Breast epithelium (tissue), 4 donors: ENCODE data around the gene TBC1D1. TPM values are rescaled to one million over a fixed set of nuclear protein-coding genes. Genes with fewer than 3 reads are reported as not detected.

Experiments
- DNase-seq, 2 donors: peaks; one replicate each; pipeline ENCODE4 v3.0.0-alpha.2; 2019; ENCODE audit warnings: low spot score in 2 of 2
- H3K27ac ChIP-seq, 2 donors: fragments of 200-600 bp; sonication (generic) in 1 of 2; one replicate each; pipeline ENCODE4 v1.5.1; 2016 to 2019; ENCODE audit warnings: mild to moderate bottlenecking in 1 of 2
- H3K27me3 ChIP-seq, 2 donors: fragments of 200-600 bp; sonication (generic) in 1 of 2; one replicate each; pipeline versions ENCODE4 v1.5.1 to v1.6.0; 2017 to 2019; ENCODE audit warnings: control low read depth in 1 of 2, mild to moderate bottlenecking in 1 of 2
- H3K36me3 ChIP-seq: fragments of 200-600 bp; one replicate; pipeline ENCODE4 v1.5.1; 2019
- H3K4me1 ChIP-seq, 2 donors: fragments of 200-600 bp; sonication (generic); one replicate each; pipeline ENCODE4 v1.5.1; 2016 to 2019; ENCODE audit warnings: control low read depth in 1 of 2
- H3K4me3 ChIP-seq, 3 donors: fragments of 200-600 bp; sonication (generic); 1 replicate in 2 of 3; 2 replicates in 1 of 3; pipeline ENCODE4 v1.5.1; 2016 to 2019; ENCODE audit warnings: mild to moderate bottlenecking in 3 of 3, moderate library complexity in 2 of 3
- H3K9me3 ChIP-seq, 2 donors: fragments of 200-600 bp; sonication (generic) in 1 of 2; one replicate each; pipeline ENCODE4 v1.5.1; 2016 to 2019; ENCODE audit warnings: control low read depth in 1 of 2
- POLR2A ChIP-seq: fragments of 450-650 bp; IDR thresholded peaks from one replicate; pipeline ENCODE4 v1.6.1; 2016; ENCODE audit warnings: antibody characterized with exemption, mild to moderate bottlenecking, moderate library complexity
- POLR2AphosphoS5 ChIP-seq, 3 donors: sonication (generic); formaldehyde crosslinking; IDR thresholded peaks; one replicate each; pipeline ENCODE4 v1.6.1; 2017; ENCODE audit warnings: antibody characterized with exemption in 3 of 3
- intact Hi-C: fragments of 100-400 bp; cut with DNase I; formaldehyde crosslinking; loops from one replicate; pipeline ENCODE4 v1.15.1; 2023; ENCODE audit warnings: low total_unique reads
- total RNA-seq, 3 donors: library from RNA; depleted of rRNA; stranded (reverse); fragments of >200 nt; gene quantifications; one replicate each; pipeline ENCODE4 v1.1.0, GENCODE V29; 2016
- TF ChIP-seq, protein P1 (sequence below), 3 donors: fragments of 450-650 bp; IDR thresholded peaks; one replicate each; pipeline ENCODE4 v1.5.1; 2016 to 2017; ENCODE audit warnings: antibody characterized with exemption in 3 of 3, mild to moderate bottlenecking in 3 of 3, moderate library complexity in 3 of 3

The TBC1D1 gene
- total RNA-seq, 3 donors from 2014 or later, result 55.2 to 80.9 (median 63.9) TPM

GRCh38 chr4:38030023-38030422 lies 139.1 kb downstream of the TBC1D1 start:
- H3K4me3 ChIP-seq, result no peak overlapping the region
- intact Hi-C loops, result no loop called here
- H3K36me3 ChIP-seq, result no peaks in the 10 kb centered on the region
- H3K27ac ChIP-seq, result peak overlapping the region in 1 of 2 donors; percentile 55
- H3K27me3 ChIP-seq, result no peaks in the 10 kb centered on the region
- H3K9me3 ChIP-seq, result no peaks in the 10 kb centered on the region
- no peak for DNase-seq
- no peaks in the 10 kb centered on the region for H3K4me1 ChIP-seq
- TF ChIP-seq, protein P1, sequence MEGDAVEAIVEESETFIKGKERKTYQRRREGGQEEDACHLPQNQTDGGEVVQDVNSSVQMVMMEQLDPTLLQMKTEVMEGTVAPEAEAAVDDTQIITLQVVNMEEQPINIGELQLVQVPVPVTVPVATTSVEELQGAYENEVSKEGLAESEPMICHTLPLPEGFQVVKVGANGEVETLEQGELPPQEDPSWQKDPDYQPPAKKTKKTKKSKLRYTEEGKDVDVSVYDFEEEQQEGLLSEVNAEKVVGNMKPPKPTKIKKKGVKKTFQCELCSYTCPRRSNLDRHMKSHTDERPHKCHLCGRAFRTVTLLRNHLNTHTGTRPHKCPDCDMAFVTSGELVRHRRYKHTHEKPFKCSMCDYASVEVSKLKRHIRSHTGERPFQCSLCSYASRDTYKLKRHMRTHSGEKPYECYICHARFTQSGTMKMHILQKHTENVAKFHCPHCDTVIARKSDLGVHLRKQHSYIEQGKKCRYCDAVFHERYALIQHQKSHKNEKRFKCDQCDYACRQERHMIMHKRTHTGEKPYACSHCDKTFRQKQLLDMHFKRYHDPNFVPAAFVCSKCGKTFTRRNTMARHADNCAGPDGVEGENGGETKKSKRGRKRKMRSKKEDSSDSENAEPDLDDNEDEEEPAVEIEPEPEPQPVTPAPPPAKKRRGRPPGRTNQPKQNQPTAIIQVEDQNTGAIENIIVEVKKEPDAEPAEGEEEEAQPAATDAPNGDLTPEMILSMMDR (IDR thresholded peaks at IDR 0.05), result no peak
- no peak for TF ChIP-seq POLR2AphosphoS5 (IDR thresholded peaks at IDR 0.05)
- no peak for TF ChIP-seq POLR2A

- DNase-seq, result no peak
- Histone ChIP-seq H3K27me3 (no peaks in the 10 kb centered on the region), H3K36me3 (no peaks in the 10 kb centered on the region), H3K27ac (no peak overlapping the region), H3K4me1 (no peaks in the 10 kb centered on the region), H3K9me3 (no peaks in the 10 kb centered on the region), H3K4me3 (no peak overlapping the region)
- intact Hi-C loops, result no loop called here
- TF ChIP-seq, protein P1 (IDR thresholded peaks at IDR 0.05), result peak; percentile 11 to 55 (median 53)
- no peak for TF ChIP-seq POLR2AphosphoS5 (IDR thresholded peaks at IDR 0.05)
Measured at GRCh38 chr4:38034986-38035882, 144.3 kb downstream of the TBC1D1 start.

GRCh38 chr4:38036548-38036947 lies 145.7 kb downstream of the TBC1D1 start:
- Histone ChIP-seq H3K27me3 (no peaks in the 10 kb centered on the region), H3K4me1 (no peaks in the 10 kb centered on the region), H3K9me3 (no peaks in the 10 kb centered on the region), H3K36me3 (no peaks in the 10 kb centered on the region), H3K27ac (no peak overlapping the region), H3K4me3 (no peak overlapping the region)
- intact Hi-C loops, result no loop called here
- no peak for DNase-seq
- TF ChIP-seq, protein P1 (IDR thresholded peaks at IDR 0.05), result no peak
- TF ChIP-seq POLR2A (no peak), POLR2AphosphoS5 (IDR thresholded peaks at IDR 0.05) (no peak)

DNA sequence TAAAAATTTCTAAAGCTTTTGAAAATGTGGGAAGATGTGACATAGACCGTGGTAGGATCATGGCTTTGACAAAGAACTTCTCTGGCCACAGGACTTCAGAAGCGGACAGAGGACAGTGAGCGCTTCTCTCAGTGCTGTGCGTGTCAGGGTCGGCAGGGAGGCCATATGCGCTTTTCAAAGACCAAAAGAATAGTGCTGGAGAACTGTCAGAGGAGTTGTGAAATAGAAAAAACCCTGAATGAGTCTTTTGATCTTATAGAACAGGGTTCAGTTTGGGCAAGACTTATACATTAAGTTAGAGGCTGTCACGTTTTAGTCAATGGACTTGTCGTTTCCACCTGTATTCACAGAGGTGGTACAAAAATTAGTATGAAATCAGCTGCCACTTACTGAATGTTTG lies 146.7 kb downstream of the TBC1D1 start:
- H3K27ac ChIP-seq, result no peak overlapping the region
- intact Hi-C loops, result no loop called here

GRCh38 chr4:38040619-38041018 lies 149.7 kb downstream of the TBC1D1 start:
- Histone ChIP-seq H3K27ac (no peak overlapping the region), H3K36me3 (no peaks in the 10 kb centered on the region), H3K4me1 (no peaks in the 10 kb centered on the region), H3K9me3 (no peaks in the 10 kb centered on the region), H3K4me3 (no peak overlapping the region), H3K27me3 (no peaks in the 10 kb centered on the region)
- no peak for DNase-seq
- intact Hi-C loops, result no loop called here
- TF ChIP-seq, protein P1 (IDR thresholded peaks at IDR 0.05), result no peak
- TF ChIP-seq POLR2AphosphoS5 (IDR thresholded peaks at IDR 0.05), result no peak
- no peak for TF ChIP-seq POLR2A

More for the DNA sequence above, 146.7 kb downstream of the TBC1D1 start:
- Histone ChIP-seq H3K36me3 (no peaks in the 10 kb centered on the region), H3K4me1 (no peaks in the 10 kb centered on the region), H3K27me3 (no peaks in the 10 kb centered on the region), H3K4me3 (no peak overlapping the region), H3K9me3 (no peaks in the 10 kb centered on the region)
- DNase-seq, result no peak
- TF ChIP-seq POLR2A, result no peak
- TF ChIP-seq, protein P1 (IDR thresholded peaks at IDR 0.05), result no peak
- TF ChIP-seq POLR2AphosphoS5 (IDR thresholded peaks at IDR 0.05), result no peak
